Panc1 (cell line): Measurements from ENCODE around the gene PPARGC1A. TPM values are rescaled to one million over a fixed set of nuclear protein-coding genes. Genes with fewer than 3 reads are reported as not detected.

Experiments
- ATAC-seq: fragments of 200-7000 bp; cut with Tn5 transposase; 2 replicates; pipeline ENCODE4 v1.9.1; 2020; ENCODE audit warnings: mild to moderate bottlenecking, moderate library complexity
- BruUV-seq: library from RNA; stranded (reverse); fragments of 400-500 nt; replicated peaks from 2 replicates; lab custom pipeline; 2021; lab: Mats Ljungman, UMichigan
- CTCF ChIA-PET: fragments of 300-600 bp; sonication (Branson Sonifier 250); formaldehyde crosslinking; loops from one replicate; lab custom pipeline; 2022; ENCODE audit warnings: antibody characterized with exemption; lab: Charles Lee
- POLR2A ChIA-PET: fragments of 300-600 bp; sonication (Branson Sonifier 250); formaldehyde crosslinking; loops from one replicate; lab custom pipeline; 2022; ENCODE audit warnings: antibody characterized with exemption; lab: Charles Lee
- DNase-seq: peaks from one replicate; pipeline ENCODE4 v3.0.0-alpha.2; 2010; ENCODE audit warnings: low read depth, low spot score
- H3K27ac ChIP-seq: 2 replicates; pipeline ENCODE4 v1.5.1; 2011; ENCODE audit warnings: mild to moderate bottlenecking, low read length, inconsistent platforms
- H3K27me3 ChIP-seq: fragments of 200-500 bp; sonication (Bioruptor generic); 2 replicates; pipeline ENCODE4 v1.6.0; 2014; ENCODE audit warnings: low read length, inconsistent platforms; ENCODE audit not compliant: control insufficient read depth, insufficient read depth
- H3K36me3 ChIP-seq: fragments of 200-500 bp; sonication (Bioruptor generic); 2 replicates; pipeline ENCODE4 v1.5.1; 2014; ENCODE audit warnings: inconsistent platforms, mild to moderate bottlenecking, low read length, moderate library complexity; ENCODE audit not compliant: control insufficient read depth, insufficient read depth
- H3K4me1 ChIP-seq: 2 replicates; pipeline ENCODE4 v1.5.1; 2011; ENCODE audit warnings: inconsistent platforms, mild to moderate bottlenecking, low read length, moderate library complexity; ENCODE audit not compliant: control insufficient read depth, insufficient read depth
- H3K4me3 ChIP-seq, 2 experiments: 2 replicates each; pipeline ENCODE4 v1.5.1; 2011 to 2012; ENCODE audit warnings: low read depth in 2 of 2, low read length in 2 of 2, mild to moderate bottlenecking in 2 of 2, inconsistent platforms in 1 of 2, moderate library complexity in 1 of 2
- H3K9me3 ChIP-seq: fragments of 200-500 bp; sonication (Bioruptor generic); 2 replicates; pipeline ENCODE4 v1.5.1; 2014; ENCODE audit warnings: low read depth, mild to moderate bottlenecking, inconsistent platforms, low read length, moderate library complexity; ENCODE audit not compliant: control insufficient read depth, insufficient read depth
- POLR2AphosphoS5 ChIP-seq: IDR thresholded peaks from 2 replicates; pipeline ENCODE4 v1.6.1; 2012; ENCODE audit warnings: mild to moderate bottlenecking, low read depth, low read length, moderate library complexity
- SIN3A ChIP-seq: IDR thresholded peaks from 2 replicates; pipeline ENCODE4 v1.6.1; 2012; ENCODE audit warnings: low read depth, mild to moderate bottlenecking, low read length, moderate library complexity, borderline replicate concordance; ENCODE audit not compliant: insufficient read depth
- TCF7L2 ChIP-seq: IDR thresholded peaks from 2 replicates; pipeline ENCODE4 v1.6.1; 2011; ENCODE audit warnings: mild to moderate bottlenecking, low read depth, low read length, inconsistent platforms
- in situ Hi-C: cut with HindIII; loops from 2 replicates; pipeline ENCODE4 v1.10.0; 2016; ENCODE audit warnings: low sequenced_read_pairs, low pct_unique_long_range_greater_than_20kb
- intact Hi-C: fragments of 100-400 bp; cut with micrococcal nuclease; formaldehyde crosslinking; loops from one replicate; pipeline ENCODE4 v1.10.0; 2022; ENCODE audit not compliant: unreplicated experiment
- total RNA-seq: library from RNA; stranded (reverse); gene quantifications from one replicate; pipeline ENCODE4 v1.2.1, GENCODE V29; 2021; ENCODE audit not compliant: unreplicated experiment
- TF ChIP-seq, protein P1 (sequence below): fragments of 450-650 bp; IDR thresholded peaks from 2 replicates; pipeline ENCODE4 v1.5.1; 2017; ENCODE audit warnings: mild to moderate bottlenecking
- TF ChIP-seq, protein P2 (sequence below), 2 experiments: IDR thresholded peaks; 2 replicates each; pipeline ENCODE4 v1.6.1; 2011 to 2012; ENCODE audit warnings: low read depth in 2 of 2, control low read depth in 1 of 2, low read length in 1 of 2, mild to moderate bottlenecking in 1 of 2, moderate library complexity in 1 of 2; ENCODE audit not compliant: insufficient read depth in 1 of 2

The PPARGC1A gene
- total RNA-seq, 1 experiment from 2014 or later, result 0.59 TPM

DNA sequence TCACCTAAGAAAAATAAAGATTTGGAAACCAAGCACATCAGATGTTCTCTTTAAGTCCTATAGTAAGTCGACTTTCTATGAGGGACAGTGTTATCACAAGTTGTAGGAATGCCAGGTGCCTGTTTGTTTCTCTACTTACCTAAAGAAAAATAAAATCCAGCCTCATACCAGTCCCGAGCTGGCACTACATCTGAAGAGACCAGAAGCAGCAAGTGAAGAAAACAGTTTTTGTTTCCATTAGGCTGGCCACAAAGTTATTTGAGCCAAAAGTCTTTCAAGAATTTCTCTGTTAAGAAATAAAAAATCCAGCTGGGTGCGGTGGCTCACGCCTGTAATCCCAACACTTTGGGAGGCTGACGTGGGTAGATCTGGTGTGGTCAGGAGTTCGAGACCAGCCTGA lies 10.8 kb upstream of the PPARGC1A start:
- no peak for DNase-seq
- ATAC-seq, result no peak
- no peak for TF ChIP-seq TCF7L2
- no peak for TF ChIP-seq POLR2AphosphoS5
- TF ChIP-seq SIN3A, result no peak
- TF ChIP-seq, protein P1, sequence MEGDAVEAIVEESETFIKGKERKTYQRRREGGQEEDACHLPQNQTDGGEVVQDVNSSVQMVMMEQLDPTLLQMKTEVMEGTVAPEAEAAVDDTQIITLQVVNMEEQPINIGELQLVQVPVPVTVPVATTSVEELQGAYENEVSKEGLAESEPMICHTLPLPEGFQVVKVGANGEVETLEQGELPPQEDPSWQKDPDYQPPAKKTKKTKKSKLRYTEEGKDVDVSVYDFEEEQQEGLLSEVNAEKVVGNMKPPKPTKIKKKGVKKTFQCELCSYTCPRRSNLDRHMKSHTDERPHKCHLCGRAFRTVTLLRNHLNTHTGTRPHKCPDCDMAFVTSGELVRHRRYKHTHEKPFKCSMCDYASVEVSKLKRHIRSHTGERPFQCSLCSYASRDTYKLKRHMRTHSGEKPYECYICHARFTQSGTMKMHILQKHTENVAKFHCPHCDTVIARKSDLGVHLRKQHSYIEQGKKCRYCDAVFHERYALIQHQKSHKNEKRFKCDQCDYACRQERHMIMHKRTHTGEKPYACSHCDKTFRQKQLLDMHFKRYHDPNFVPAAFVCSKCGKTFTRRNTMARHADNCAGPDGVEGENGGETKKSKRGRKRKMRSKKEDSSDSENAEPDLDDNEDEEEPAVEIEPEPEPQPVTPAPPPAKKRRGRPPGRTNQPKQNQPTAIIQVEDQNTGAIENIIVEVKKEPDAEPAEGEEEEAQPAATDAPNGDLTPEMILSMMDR, result no peak
- TF ChIP-seq, protein P2, sequence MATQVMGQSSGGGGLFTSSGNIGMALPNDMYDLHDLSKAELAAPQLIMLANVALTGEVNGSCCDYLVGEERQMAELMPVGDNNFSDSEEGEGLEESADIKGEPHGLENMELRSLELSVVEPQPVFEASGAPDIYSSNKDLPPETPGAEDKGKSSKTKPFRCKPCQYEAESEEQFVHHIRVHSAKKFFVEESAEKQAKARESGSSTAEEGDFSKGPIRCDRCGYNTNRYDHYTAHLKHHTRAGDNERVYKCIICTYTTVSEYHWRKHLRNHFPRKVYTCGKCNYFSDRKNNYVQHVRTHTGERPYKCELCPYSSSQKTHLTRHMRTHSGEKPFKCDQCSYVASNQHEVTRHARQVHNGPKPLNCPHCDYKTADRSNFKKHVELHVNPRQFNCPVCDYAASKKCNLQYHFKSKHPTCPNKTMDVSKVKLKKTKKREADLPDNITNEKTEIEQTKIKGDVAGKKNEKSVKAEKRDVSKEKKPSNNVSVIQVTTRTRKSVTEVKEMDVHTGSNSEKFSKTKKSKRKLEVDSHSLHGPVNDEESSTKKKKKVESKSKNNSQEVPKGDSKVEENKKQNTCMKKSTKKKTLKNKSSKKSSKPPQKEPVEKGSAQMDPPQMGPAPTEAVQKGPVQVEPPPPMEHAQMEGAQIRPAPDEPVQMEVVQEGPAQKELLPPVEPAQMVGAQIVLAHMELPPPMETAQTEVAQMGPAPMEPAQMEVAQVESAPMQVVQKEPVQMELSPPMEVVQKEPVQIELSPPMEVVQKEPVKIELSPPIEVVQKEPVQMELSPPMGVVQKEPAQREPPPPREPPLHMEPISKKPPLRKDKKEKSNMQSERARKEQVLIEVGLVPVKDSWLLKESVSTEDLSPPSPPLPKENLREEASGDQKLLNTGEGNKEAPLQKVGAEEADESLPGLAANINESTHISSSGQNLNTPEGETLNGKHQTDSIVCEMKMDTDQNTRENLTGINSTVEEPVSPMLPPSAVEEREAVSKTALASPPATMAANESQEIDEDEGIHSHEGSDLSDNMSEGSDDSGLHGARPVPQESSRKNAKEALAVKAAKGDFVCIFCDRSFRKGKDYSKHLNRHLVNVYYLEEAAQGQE (IDR thresholded peaks at IDR 0.05; ENCODE audit: insufficient read depth in 1 of 2, low read depth in 2 of 2, low read length in 1 of 2), result no peak
- BruUV-seq, result no TSS peak
- in situ Hi-C loops, result no loop called here
- no peak overlapping the region for H3K27ac ChIP-seq
- no peaks in the 10 kb centered on the region for H3K9me3 ChIP-seq
- ChIA-PET POLR2A (no interaction called here), CTCF (no interaction called here)
- intact Hi-C loops, result no loop called here
- no peaks in the 10 kb centered on the region for H3K4me1 ChIP-seq
- H3K36me3 ChIP-seq, result no peaks in the 10 kb centered on the region
- no peaks in the 10 kb centered on the region for H3K27me3 ChIP-seq
- H3K4me3 ChIP-seq, result no peak overlapping the region

DNA sequence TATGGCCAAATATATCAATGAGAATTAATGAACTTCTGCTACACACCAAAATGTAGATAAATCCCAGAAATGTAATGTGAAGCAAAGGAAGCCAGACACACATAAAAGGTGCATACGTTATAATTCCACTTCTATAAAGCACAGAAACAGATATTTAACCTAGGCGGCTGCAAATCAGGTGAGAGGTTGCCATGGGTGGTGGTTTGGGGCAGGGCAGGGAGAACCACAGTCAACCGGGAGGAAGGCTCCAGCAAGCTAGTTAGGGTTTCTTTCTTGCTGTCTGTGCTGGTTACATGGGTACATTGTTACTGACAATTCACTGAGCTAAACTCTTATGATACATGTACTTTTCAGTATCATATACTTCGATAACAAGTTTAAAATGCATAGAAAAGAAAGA lies 9.7 kb upstream of the PPARGC1A start:
- in situ Hi-C loops, result no loop called here
- H3K36me3 ChIP-seq, result no peaks in the 10 kb centered on the region

More for the DNA sequence above, 9.7 kb upstream of the PPARGC1A start:
- intact Hi-C loops, result no loop called here
- Histone ChIP-seq H3K9me3 (no peaks in the 10 kb centered on the region), H3K27ac (no peak overlapping the region), H3K27me3 (no peaks in the 10 kb centered on the region), H3K4me3 (no peak overlapping the region), H3K4me1 (no peaks in the 10 kb centered on the region)
- CTCF ChIA-PET, result no interaction called here
- POLR2A ChIA-PET, result no interaction called here
- TF ChIP-seq POLR2AphosphoS5, result no peak
- TF ChIP-seq SIN3A, result no peak
- TF ChIP-seq, protein P2 (IDR thresholded peaks at IDR 0.05; ENCODE audit: insufficient read depth in 1 of 2, low read depth in 2 of 2, low read length in 1 of 2), result no peak
- DNase-seq, result no peak
- BruUV-seq, result no TSS peak
- ATAC-seq, result no peak
